A549 treated with GW870086 at 1 μM for 4 hours (cell line): ENCODE data around the gene GPR179. TPM values are rescaled to one million over a fixed set of nuclear protein-coding genes. Genes with fewer than 3 reads are reported as not detected.

Experiments
- total RNA-seq: library from RNA; stranded (reverse); fragments of 200-300 nt; extraction: Qiagen RNA extraction; gene quantifications from 5 replicates; pipeline ENCODE4 v1.2.3, GENCODE V29; 2022; ENCODE audit warnings: low read depth

The GPR179 gene
- total RNA-seq: 0.02 to 0.10 TPM (median 0.03 TPM) in 5 replicates

DNA sequence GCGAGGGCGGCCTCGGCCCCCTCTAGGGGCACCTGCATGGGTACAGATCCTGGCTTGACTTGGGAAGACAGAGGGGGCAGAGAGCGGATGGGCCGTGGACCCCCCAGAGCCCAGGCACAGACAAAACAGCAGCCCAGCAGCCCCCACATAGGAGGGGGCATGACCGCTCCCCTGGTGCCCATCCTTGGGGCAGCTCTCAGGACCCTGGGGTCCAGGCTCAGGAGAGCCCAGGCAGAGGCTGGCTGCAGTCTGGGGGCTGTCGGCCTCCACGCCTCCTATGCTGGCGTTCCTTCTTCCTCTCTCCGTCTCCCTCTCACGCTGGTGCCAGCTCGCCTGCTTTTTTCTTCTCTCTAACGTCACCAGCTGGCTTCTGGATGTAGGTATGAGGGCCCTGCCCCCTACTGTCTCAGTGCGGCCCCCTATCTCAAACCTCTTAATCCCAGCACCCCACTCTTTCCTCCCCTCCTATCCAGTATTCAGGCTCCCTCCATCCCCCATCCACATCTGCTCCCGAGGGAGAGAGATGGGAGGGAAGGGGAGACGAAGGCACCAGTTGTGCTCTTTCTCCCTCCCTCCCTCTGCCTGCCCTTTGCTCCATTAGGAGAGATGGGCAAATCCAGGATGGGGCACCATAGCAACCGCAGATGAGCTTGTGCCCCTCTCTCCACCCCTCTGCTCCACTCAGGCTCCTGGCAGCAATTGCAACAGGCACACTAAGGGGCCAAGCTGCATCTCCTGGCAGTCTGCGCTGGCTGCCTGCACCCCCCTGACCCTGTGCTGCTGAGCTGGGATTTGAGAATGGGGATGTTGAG lies at the start of gene GPR179:
Gene GPR179, minus strand, starts transcription at position 349 of the 812 bp plus-strand sequence. Its CDS starts 167 bp downstream, at position 182.

DNA sequence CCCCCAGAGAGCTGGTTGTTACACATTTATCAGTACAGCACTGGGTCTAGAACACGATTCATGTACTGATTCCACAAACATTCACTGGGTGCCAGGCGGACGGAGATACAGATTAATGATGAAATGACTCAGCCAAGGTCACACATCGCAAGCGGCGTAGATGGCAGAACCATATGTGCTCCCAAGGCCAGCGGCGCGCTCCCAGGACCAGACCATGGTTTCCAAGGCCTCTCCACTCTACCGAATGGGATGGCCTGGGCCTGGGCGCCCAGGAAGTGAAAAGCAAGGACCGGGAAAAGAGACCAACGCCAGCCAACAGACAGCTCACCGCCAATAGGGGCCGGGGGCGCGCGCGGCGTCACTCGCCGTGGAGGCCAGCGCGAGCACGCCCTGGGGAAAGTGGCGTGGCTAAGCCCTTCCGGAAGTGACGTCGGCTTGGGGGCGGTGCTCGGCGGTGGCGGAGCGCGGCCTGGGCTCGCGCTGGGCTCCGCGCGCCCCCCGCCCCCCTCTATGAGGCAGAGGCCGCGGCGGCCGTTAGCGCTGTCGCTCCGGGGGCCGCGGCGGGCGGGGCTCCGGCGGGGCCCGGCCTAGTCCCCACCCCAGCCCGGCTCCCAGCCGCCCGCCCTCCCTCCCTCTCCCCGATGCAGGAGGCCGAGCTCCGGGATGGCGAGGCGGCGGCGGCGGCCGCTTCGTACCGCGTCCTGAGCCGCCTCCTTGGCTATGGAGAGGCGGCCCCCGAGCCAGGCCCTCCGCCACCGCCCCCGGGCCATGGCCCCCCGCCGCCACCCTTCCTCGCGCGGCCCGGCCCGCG lies 7.9 kb upstream of the GPR179 start, which contains the start of gene SOCS7:
Gene SOCS7, plus strand, starts transcription at position 433 of the 811 bp plus-strand sequence. Its CDS starts 209 bp downstream, at position 642.

GRCh38 chr17:38296834-38297517 lies 46.8 kb downstream of the GPR179 start, which contains the start of gene MRPL45:
MRPL45 (plus strand) TSS chr17:38297168; CDS start chr17:38297184, 16 bp downstream.

Other genes starting within 250 kb of the GPR179 start
- gene TBC1D3E, start 216.0 kb downstream of the GPR179 start, total RNA-seq: not detected in 5 replicates
- gene TBC1D3, start 151.4 kb downstream of the GPR179 start, total RNA-seq: not detected in 5 replicates
- gene MRPL45, start 46.8 kb downstream of the GPR179 start, total RNA-seq: 61.9 to 67.1 TPM (median 63.1 TPM) in 5 replicates
- gene SOCS7, start 7.9 kb upstream of the GPR179 start, total RNA-seq: 11.9 to 16.0 TPM (median 14.1 TPM) in 5 replicates
- gene ARHGAP23, start 84.5 kb upstream of the GPR179 start, total RNA-seq: 59.2 to 77.3 TPM (median 70.2 TPM) in 5 replicates